Vagina (tissue), 2 donors: ENCODE results near the gene STK11IP.

Experiments used
- POLR2A ChIP-seq, 2 donors: fragments of 450-650 bp; IDR thresholded peaks; one replicate each; pipeline ENCODE4 v1.6.1; 2017; ENCODE audit warnings: antibody characterized with exemption in 2 of 2, mild to moderate bottlenecking in 2 of 2, moderate library complexity in 2 of 2
- POLR2AphosphoS5 ChIP-seq, 2 donors: sonication (generic); formaldehyde crosslinking; IDR thresholded peaks; one replicate each; pipeline ENCODE4 v1.9.0; 2017; ENCODE audit warnings: antibody characterized with exemption in 2 of 2, mild to moderate bottlenecking in 2 of 2, low read depth in 1 of 2; ENCODE audit not compliant: insufficient read depth in 1 of 2
- TF ChIP-seq, protein P1 (sequence below), 3 experiments: fragments of 450-650 bp in 2 of 3; fragments of 200-600 bp in 1 of 3; sonication (generic) in 1 of 3; IDR thresholded peaks; one replicate each; pipeline ENCODE4 v1.5.1; 2017 to 2019; ENCODE audit warnings: antibody characterized with exemption in 3 of 3, mild to moderate bottlenecking in 2 of 3, moderate library complexity in 2 of 3

DNA sequence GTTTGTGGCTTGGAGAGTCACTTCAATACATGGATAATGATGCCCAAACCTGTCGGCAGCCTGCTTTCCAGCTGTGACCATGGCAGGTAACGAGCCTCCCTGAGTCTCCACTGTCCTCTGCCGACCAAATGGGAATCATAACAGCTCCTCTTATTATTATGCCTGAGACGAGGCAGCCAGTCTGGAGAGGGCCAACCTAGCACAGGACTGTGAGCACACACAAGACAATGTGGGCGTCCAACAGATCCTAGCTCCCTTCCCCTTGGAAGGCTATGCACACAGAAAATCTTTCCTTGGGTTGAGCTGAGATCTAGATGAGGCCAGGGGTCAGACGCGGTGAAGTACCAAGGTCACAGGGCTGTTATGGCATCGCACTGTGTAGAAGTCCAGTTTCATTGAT lies 28.9 kb downstream of the STK11IP start:
- no peak for TF ChIP-seq POLR2A (IDR thresholded peaks at IDR 0.05)
- TF ChIP-seq, protein P1, sequence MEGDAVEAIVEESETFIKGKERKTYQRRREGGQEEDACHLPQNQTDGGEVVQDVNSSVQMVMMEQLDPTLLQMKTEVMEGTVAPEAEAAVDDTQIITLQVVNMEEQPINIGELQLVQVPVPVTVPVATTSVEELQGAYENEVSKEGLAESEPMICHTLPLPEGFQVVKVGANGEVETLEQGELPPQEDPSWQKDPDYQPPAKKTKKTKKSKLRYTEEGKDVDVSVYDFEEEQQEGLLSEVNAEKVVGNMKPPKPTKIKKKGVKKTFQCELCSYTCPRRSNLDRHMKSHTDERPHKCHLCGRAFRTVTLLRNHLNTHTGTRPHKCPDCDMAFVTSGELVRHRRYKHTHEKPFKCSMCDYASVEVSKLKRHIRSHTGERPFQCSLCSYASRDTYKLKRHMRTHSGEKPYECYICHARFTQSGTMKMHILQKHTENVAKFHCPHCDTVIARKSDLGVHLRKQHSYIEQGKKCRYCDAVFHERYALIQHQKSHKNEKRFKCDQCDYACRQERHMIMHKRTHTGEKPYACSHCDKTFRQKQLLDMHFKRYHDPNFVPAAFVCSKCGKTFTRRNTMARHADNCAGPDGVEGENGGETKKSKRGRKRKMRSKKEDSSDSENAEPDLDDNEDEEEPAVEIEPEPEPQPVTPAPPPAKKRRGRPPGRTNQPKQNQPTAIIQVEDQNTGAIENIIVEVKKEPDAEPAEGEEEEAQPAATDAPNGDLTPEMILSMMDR (IDR thresholded peaks at IDR 0.05) = no peak
- TF ChIP-seq POLR2AphosphoS5 (IDR thresholded peaks at IDR 0.05; ENCODE audit: insufficient read depth in 1 of 2, low read depth in 1 of 2) = no peak
